HG03060 (cell line): Measurements from ENCODE around the gene SHOC2.

Experiments used
- ATAC-seq: cut with Tn5 transposase; IDR thresholded peaks from one replicate; pipeline ENCODE4 v1.9.1; 2021; ENCODE audit warnings: low read depth, moderate number of reproducible peaks; ENCODE audit not compliant: unreplicated experiment

Gene SHOC2

DNA sequence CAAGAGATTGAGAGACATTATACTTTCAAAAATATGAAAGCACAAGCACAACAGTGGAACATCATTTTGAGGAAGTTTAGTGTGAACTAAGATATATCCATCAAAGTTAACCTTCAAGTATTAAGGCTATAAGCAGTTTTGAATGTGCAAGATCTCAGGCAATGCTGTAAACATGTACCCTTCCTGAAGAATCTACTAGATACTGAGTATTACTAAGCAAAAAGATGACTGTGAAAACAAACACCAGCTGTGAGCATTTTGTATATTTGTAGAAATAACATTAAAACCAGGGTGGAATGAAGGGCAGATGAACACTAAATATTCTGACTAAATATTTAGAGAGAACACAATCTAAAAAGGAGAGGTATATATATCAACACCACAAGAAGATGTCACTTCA lies 116.1 kb downstream of the SHOC2 start:
- ATAC-seq, result no peak

DNA sequence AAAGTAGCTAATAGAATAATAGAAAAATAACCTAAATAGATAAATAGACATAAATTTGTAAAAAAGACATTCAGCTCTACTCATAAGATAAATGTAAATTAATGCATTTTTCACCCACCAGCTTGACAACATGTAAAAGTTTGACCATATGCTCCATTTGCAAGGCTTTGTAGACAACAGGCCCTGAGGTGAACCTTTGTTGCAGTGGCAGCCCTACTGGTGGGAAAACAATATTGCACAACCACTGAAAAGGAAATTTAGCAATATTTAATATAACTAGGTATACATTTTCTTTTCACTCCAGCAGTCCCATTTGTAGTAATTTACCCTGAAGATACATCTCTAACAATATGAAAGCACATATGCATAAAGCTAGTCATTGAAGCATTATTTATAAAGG lies 118.5 kb downstream of the SHOC2 start:
- ATAC-seq, result no peak

DNA sequence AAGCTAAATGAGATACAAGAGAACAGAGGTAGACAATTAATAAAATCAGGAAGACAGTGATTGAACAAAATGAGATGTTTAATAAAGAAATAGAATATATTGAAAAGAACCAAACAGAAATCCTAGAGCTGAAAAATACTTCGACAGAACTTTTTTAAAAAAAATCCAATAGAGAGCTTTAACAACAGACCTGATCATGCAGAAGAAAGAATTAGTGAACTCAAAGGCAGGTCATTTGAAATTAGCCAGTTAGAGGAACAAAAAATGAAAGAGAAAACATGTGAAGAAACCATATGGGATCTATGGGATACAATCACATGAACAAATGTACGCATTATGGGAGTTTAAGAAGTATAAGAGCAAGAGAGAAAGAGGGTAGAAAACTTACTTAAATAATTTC lies 120.1 kb downstream of the SHOC2 start:
- ATAC-seq, result no peak

DNA sequence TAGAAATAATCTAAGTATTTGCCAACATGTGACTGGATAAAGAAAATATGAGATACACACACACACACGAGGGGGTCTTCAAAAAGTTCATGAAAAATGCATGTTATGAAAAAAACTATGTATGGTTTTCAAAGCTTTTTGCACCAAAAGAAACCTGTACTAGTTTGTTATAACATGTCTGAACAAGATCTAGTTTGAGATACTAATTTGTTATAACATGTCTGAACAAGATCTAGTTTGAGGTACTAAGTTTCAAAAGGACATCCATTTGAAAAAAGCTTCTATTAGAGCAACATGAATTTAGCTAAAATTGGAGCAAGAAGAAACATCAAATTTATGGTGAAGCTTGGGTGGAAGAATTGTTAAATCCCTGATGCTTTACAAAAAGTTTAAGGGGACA lies 137.6 kb downstream of the SHOC2 start:
- ATAC-seq, result no peak
